Embryonic facial prominence (tissue), 1 donor: Measurements from ENCODE around the gene RYR1.

Experiments
- DNase-seq: peaks from one replicate; pipeline ENCODE4 v3.0.0-alpha.2; 2016; ENCODE audit errors: extremely low spot score

Gene RYR1

DNA sequence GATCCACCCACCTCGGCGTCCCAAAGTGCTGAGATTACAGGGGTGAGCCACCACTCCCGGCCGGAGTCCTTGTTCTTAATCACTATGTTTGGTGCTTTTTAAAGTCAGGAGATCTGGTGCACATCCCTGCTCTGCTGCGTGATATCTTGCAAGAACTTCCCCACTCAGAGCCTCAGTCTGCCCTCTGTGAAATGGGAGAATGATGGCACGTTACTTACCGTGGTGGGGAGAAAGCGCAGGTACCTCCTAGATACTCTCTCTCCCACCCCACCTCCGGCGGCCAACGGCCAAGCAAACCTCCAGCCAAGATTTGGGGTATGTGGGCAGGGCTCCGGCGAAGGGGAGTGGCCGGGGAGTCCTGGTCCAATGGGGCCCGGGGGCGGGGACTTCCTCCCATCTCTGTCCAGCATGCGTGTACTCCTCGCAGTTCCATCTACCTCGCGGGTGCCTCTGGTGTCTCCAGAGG lies at the start of gene RYR1:
RYR1 (plus strand) TSS at position 424 of the 466 bp plus-strand sequence. CDS start 139 bp downstream, outside the sequence.
- no peak for DNase-seq

DNA sequence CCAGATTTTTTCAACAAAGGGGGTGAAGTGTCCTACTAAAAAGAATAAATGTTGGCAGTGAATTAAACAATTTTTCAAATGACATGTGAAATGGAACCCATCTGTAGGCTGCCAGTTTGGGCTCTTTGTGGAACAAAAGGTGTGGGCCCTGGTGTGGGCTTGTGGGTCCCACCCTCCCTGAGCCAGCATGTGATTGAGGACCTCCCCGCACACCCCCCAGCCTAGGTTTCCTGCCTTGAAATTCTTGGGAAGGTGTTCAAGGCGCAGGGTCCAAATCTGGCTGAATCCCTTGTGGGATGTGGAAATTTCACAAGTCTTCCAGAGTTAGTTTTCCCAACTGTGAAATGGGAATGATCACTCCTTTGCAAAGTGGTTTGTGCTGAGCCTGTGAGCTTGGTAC lies 49.7 kb upstream of the RYR1 start:
- DNase-seq, result no peak

DNA sequence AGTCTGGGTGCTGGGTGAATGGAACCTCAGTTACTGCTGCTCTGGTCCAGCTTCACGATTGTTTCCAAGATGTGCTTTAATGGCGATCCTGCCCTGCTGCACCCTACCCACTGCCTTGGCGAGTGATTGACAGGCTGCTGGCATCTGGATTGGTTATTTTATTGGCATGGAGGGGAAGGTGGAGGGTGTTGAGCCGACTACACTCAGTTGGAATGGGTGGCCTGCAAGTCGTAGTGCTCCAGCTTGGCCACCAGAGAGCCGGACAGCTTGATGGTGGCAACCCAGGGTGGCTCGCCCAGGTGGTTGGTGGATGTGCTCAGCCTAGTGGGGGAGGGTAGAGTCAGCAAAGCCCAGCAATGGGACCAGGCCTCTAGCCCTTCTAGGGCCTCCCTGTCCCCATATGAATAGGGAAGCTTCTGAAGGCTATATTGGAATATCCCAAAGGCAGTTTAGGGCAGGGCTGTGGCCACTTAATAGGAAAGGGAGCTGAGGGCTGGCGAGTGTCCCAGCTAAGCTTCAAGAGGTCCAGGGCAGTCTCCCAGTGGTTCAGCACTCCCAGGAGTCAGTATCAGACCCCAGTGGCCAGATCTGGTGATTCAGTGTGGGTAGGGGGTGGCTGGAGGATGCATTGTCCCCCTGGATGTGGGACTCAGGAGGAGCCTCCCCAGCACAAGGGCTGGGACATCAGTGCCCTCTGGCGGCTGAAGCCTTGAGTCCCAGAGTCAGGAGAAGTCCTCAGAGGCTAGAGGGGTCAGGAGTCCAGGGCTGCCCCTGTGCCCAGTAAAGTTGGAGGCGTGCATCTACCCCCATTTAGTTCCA lies 49.1 kb upstream of the RYR1 start:
- no peak for DNase-seq

DNA sequence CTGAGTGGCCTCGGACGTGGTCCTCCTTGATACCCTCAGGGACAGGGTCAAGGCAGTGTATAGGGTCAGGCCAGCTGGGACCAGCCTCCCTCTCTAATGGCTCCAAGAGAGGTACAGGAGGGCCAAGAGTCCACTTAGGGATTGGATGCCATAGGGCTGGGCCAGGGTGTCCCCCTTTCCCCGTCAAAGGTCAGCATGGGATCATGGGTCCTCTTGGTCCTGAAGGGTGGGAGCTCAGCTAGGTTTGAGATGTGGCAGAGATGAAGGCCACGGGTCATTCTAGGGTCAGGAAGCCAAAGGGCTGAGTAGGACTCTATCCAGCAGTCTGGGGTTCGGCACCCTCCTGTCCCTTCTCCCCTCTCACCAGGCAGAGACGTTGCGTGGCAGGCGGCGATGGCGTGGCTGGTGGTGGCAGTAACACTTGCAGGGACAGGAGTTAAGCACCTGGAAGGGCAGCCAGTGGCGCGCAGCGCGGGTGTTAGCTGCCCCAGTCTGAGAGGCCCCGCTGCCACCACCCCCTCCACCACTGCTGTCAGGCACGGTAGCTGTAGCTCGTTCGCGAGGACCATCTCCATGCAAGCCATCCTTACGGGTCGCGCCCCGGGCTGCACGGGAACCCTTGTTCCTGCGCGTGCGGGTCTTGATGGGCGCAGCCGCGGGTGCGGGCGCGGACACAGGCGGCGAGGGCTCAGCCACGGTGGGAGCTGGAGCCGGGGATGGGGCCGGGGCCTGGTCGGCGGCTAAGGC lies 48.3 kb upstream of the RYR1 start:
- DNase-seq, result no peak

DNA sequence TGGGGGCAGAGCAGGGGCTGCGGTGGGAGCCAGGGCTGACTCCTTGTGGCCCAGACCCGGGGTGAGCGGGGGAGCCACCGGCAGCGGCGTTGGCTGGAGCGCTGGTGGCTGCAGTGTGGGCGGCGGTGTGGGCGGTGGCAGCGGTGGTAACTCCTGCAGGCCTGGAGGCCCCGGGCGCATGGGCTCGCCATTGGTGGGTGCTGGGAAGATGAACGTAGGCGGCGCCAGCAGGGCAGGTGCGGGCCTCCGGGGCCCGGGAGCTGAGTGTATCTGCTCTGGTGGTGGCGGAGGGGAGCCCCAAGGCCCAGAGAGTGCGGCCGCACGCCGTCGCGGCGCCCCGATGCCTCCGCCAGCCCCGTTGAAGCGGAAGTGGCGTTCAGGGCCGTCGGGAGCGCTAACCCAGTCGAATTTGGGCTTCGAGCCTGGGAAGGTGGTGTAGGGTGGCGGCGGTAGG lies 47.7 kb upstream of the RYR1 start:
- no peak for DNase-seq

DNA sequence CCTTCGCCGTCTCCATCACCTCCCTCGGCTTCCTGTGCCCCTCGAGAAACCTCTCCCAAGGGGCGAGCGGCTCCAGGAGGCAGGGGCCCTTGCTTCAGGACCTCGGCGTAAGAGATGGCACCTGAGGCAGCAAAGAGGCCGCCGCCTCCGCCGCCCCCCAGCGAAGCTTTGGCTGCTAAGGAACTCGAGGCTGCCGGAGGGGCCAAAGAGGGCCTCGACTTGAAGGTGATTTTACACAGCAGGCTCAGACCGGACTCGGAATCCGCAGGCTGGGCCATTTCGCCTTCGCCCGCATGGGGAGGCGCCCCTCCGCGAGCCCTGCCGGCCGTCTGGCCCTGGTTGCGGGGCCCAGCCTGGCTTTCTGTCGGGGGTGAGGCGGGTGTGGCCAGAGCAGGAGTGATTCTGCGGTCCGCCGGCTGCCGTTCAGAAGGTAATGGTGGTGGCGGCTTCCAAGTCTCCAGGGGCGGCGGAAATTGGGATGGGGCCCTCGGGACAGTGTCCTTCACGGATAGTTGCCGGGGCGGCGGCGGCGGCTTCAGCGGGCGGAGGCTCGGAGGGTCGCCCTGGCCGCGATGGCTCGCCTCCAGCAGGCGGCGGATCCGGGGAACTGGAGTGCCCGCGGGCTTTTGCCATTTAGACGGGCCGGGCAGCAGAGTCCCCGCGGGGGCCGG lies 47.1 kb upstream of the RYR1 start:
- DNase-seq, result no peak

DNA sequence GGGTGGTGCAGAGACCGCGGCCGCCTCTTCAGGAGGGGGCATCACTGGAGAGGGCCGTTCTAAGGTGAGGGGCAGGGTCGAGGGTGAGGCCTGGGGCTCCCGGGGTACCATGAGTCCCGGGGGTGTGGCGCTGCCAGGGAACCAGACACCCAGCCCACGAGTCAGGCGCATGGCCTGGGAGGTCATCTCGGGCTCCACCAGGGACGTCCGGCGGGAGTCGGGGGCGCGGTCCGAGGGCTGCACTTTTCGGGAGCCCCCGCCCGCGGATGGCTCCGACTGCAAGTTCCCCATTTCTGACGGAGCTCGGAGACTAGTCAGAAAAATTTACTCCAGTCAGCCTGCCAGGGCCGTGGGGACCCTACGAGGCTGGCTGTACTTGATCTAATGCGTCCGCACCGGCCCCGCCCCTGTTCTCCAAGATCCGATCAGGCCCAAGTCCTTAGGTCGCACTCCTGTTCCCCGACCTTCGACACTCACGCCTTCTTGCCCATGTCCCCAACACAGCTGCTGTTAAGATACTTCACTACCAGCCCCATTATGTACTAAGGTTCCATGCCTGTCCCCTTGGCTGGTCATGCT lies 46.4 kb upstream of the RYR1 start:
- no peak for DNase-seq

DNA sequence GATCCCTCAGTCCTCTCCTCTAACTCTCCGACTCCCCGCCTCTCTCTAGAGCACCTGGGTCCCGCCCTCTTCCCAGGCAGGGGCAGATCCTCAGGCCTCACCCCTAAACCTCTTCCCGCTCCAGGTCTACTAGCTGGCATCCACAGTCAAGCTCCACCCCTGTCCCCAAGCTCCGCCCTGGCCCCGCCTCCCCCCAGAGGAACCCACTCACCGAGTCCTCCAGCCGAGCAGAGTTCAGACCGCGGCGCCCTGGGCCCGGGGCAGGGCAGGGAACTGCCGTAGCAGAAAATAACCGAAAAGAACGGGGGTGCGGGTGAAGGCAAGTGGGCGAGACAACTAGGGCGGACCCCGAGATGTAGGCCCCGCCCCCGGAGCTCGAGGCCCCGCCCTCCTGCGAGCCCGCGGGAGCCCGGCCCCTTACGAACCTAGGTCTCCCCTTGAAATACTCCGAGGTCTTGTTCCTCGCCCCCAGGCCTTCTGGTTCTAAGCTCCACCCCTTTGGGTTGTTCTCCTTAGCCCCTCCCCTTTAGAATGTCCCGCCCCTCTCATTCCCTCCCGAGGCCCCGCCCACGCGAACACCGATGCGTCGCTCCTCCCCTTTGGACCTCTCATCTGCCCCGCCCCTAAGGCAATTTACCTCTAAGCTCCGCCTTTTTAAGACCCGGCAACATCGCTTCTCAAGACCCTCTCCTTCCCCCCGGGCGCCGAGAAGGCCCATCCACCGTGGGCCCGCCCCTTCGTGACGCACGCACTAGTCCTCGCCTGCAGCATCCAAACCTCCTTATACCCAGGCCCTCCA lies 45.7 kb upstream of the RYR1 start, which contains the start of gene GGN:
GGN (minus strand) TSS at position 485 of the 799 bp plus-strand sequence. CDS start 773 bp downstream, outside the sequence.
- no peak for DNase-seq

DNA sequence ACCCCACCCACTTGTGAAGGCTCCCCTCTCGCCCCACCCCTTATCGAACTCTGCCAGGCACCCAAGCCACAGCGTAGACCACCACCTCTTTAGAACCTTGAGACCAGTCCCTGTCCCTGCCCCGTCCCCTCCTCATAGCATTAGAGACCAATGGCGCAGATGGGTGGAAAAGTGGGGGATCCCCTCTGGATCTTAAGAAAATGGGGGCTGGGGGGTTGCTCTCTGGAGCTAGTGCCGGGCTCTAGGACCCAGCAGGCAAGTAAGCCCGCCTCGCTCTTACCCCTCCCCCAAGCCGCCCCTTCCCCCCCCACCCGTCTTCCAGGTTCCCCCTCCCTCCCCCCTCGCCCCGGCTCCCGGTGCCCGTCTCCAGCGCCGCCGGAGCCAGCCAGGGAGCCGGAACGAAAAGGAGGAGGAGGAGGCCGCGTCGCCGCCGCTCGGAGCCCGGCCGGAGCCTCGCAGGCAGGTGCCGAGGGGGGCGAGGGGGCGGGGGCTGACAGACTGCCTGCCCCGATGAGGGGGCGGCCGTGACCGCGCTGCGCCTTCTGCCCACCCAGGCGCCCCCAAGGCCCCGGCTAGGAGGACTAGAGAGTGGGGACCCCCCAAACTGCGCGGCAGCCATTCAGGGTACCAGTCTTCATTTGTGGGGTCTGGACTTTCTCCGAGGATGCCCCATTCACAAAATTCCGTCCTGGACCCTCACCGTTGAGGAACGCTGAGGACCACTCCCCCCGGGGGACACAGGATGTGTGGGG lies 45.0 kb upstream of the RYR1 start, which contains the start of gene SPRED3:
SPRED3 (plus strand) TSS at position 349 of the 752 bp plus-strand sequence. CDS start 1,606 bp downstream, outside the sequence.
- DNase-seq, result no peak

DNA sequence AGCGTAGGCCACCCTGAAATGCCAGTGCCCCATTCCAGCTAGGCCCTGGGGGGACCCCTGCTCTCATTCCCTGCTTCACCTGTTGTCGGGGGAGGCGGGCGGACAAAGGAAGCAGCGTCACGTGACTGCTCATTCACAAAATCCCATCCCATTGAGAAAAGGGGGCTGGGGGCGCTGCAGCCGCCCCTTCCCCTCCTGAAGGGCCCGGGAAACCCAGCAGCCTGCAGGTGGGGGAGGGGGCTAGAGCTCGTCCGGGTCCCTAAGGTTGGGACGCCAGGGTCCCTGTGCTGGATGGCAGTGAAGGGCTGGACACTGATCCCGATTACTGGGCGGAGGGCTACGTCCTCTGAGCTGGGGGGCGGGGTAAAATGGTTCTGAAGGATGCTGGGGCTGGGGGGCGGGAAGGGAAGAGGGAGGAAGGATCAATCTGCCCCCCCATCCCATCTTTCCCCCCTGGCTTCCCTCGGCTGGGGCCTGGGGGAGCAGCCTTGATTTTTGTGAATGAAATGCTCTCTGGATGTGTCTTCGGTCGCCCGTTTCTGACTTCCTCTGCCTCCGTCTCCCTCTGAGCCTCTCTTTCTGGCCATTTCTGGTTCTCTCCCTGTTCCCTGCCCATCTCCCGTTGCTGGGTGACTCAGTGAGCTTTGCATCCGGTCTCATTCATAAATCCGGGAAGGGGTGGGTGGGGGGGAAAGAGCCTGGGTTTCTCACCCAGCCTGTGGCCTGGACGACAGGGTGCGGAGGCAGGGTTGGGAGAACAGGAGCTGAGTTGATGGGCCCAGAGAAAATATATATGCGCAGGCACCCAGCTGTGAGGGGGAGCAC lies 44.2 kb upstream of the RYR1 start:
- no peak for DNase-seq

DNA sequence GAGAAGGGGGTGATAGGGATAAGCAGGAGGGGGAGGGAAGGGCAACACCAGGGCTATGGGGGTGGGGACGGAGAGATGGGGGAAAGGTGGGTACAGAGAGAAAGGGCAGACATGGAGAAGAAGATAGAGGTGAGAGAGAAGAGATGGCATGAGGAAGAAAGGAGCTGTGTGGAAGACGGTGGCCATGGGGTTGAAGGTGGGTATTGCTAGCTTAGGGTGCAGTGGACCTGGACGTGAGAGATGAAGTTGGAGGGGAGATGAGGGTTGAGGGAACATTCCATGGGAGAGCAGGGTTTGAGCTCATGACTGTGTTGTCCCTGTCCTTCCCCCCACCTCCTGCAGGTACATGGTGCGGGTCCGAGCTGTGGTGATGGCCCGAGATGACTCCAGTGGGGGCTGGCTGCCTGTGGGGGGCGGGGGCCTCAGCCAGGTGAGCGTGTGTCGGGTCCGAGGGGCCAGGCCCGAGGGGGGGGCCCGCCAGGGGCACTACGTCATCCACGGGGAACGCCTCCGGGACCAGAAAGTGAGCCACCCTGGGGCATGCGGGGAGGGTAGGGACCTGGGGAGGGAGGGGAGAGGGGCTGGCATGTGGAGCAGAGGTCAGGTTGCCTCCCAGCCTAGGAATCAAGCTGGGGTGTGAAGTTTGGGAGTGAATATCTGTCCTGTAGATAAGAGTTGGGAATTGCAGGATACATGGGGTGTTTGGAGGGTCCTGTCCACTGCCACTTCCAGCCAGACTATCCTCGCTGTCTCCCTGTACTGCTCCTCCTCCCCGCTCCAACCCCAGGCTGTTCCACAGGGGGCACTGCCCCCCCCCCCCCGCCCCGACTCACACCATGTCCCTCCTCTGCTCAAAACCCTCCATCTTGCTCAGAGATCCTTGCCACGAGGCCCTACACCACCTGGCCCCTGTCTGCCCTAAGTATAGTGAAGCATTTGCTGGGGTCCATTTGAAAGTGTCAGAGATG lies 43.2 kb upstream of the RYR1 start:
- no peak for DNase-seq

DNA sequence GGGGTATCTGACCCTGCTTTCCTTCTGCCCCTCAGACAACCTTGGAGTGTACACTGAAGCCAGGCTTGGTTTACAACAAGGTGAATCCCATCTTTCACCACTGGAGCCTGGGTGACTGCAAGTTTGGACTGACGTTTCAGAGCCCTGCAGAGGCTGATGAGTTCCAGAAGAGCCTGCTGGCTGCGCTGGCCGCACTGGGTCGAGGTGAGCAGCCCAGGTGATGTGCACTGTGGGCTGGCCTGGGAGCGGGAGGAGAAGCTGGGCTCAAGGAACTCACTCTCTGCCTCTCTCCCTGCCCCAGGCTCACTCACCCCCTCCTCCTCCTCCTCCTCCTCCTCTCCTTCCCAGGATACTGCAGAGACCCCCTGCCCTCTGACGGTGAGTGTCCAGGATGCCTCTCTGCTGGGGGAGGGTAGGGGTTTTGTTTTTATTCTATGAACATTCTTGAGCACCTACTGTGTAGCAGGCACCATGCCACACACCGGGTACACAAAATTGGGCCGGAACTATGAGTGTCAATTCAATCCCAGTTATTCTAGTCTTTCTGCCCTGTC lies 41.5 kb upstream of the RYR1 start:
- no peak for DNase-seq

DNA sequence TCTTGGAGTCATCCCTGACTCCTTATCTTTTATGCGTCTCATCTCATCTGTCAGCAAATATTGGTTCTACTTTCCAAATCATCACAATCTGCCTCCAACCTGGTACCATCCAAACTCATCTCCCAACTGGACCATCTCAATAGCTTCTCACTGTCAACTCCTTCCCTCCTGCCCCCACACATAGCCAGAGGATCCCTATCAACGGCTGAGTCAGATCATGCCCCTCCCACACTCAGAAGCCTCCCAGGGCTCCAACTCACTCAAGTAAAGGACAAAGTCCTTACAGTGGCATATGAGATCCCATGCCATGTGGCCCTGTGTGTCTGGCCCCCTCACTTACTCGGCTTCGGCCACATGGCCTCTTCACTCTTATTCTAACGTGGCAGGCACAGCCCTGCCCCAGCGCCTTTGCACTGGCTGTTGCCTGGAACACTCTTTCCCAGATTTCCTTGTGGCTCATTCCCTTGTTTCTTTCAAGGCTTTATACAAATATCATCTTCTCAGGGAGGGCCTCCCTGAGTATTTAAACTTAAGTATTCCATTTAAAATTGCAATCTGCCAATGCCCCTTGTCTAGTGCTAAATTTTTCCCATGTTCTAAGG lies 40.7 kb upstream of the RYR1 start:
- no peak for DNase-seq

DNA sequence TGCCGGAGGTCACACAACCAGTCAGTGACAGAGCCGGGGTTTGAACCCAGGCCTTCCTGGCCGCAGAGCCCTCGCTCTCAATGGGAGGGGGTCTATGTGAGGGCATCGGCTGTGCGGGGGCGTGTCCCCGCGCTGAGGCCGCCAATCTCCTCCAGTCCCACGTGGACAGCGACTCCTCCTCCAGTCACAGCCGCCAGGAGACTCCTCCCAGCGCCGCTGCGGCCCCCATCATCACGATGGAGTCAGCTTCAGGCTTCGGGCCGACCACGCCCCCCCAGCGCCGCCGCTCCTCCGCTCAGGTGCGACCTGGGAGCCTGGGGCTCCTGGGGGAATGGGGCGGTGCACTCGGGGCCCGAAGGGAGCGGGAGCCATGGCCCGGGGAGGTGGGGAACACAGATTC lies 39.0 kb upstream of the RYR1 start:
- no peak for DNase-seq

DNA sequence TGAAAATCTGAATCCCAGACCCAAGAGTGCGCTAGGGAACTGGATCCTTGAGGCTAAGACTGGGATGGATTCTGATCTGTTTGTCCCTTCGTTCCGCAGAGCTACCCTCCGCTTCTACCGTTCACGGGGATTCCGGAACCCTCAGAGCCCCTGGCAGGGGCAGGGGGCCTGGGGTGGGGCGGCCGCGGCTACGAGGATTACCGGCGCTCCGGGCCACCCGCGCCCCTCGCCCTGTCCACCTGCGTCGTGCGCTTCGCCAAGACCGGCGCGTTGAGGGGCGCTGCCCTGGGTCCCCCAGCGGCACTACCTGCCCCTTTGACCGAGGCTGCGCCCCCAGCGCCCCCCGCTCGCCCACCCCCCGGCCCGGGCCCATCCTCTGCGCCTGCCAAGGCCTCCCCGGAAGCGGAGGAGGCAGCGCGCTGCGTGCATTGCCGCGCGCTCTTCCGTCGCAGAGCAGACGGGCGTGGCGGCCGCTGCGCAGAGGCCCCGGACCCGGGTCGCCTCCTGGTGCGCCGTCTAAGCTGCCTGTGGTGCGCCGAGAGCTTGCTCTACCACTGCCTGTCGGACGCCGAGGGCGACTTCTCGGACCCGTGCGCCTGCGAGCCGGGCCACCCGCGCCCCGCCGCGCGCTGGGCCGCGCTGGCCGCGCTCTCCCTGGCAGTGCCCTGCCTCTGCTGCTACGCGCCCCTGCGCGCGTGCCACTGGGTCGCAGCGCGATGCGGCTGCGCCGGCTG lies 37.9 kb upstream of the RYR1 start:
- DNase-seq, result no peak

DNA sequence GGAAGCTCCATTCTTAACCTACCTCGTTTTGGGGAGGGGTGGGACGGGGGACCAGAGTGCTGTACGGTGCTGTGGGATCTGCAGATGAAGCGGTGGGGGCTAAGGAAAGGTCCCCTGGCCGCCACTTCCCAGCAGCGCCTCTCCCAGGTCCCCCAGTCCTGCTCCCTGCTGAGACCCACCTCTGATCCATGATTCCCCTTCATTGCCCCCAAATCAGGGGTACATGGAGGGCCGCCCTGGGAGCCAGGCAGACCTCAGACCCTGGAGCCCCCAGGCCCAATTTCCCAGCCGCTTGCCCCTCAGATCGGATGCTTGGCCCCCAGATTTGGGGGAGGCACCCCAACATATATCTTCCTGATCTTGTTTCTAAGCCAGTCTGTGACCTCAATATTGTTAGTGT lies 34.4 kb upstream of the RYR1 start:
- no peak for DNase-seq

DNA sequence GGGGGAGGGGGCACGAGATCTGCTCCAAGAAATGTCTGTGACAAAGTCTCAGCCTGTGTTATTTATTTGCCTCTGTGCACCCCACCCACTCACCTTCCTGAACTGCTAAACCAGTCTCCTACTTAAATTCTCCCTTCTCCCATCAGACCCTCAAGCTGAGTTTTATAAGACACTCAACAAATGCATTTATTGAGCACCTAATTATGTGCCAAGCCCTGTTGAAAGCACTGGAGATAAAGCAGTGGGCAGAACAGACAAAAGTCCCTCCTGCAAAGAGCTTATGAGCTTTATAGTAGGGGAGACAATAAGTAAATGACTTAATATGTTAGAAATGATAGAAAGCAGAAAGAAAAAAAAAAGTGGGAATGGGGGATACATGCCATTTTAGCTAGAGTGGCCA lies 34.0 kb upstream of the RYR1 start:
- DNase-seq, result no peak
